HepG2 (cell line): ENCODE measurements around the gene AGMO. TPM values are rescaled to one million over a fixed set of nuclear protein-coding genes. Genes with fewer than 3 reads are reported as not detected.

ENCODE experiments used
- ATAC-seq: fragments of 200-7000 bp; cut with Tn5 transposase; 3 replicates; pipeline ENCODE4 v1.9.1; 2020; ENCODE audit warnings: mild to moderate bottlenecking, moderate library complexity
- BruUV-seq: library from RNA; stranded (reverse); fragments of 400-500 nt; replicated peaks from 2 replicates; lab custom pipeline; 2021; lab: Mats Ljungman, UMichigan
- CTCF ChIA-PET: fragments of 300-600 bp; formaldehyde crosslinking; extraction: SDS; loops from one replicate; lab custom pipeline; 2021; ENCODE audit warnings: low total read pairs, inconsistent platforms, low intra/inter-chr PET ratio; lab: Yijun Ruan, JAX
- POLR2A ChIA-PET: fragments of 350-600 bp; sonication (Branson Sonifier 250); formaldehyde crosslinking; loops from one replicate; lab custom pipeline; 2020; ENCODE audit warnings: antibody characterized with exemption, inconsistent platforms; lab: Yijun Ruan, JAX
- DNase-seq: peaks from one replicate; pipeline ENCODE4 v3.0.0-alpha.2; 2015; ENCODE audit warnings: low spot score
- FAIRE-seq: peaks from 3 replicates; lab custom pipeline; 2011; peaks lifted over from hg19 to GRCh38; lab: Jason Lieb, UNC
- H2AFZ ChIP-seq: one replicate; pipeline ENCODE4 v1.6.1; 2011; ENCODE audit warnings: low read length, inconsistent platforms
- H3K27ac ChIP-seq: fragments of 300-600 bp; 3 replicates; pipeline ENCODE4 v1.8.0; 2011; ENCODE audit warnings: mixed run types, mild to moderate bottlenecking, mixed read lengths, low read length, inconsistent platforms; ENCODE audit not compliant: insufficient read depth; ENCODE audit errors: extremely low read length
- H3K27me3 ChIP-seq, 2 experiments: fragments of 200-600 bp in 1 of 2; 2 replicates in 1 of 2; 3 replicates in 1 of 2; pipeline versions ENCODE4 v1.6.0 to v1.8.0; 2011; ENCODE audit warnings: low read length in 2 of 2, mild to moderate bottlenecking in 2 of 2, moderate library complexity in 2 of 2, inconsistent platforms in 1 of 2; ENCODE audit not compliant: insufficient read depth in 2 of 2, control insufficient read depth in 1 of 2
- H3K36me3 ChIP-seq, 2 experiments: fragments of 200-600 bp in 1 of 2; replicated peaks in 1 of 2; 2 replicates in 1 of 2; 3 replicates in 1 of 2; pipeline versions ENCODE4 v1.5.1 to v1.8.0; 2011; ENCODE audit warnings: low read length in 2 of 2, inconsistent platforms in 1 of 2; ENCODE audit not compliant: insufficient read depth in 2 of 2, control insufficient read depth in 1 of 2
- H3K4me1 ChIP-seq: 2 replicates; pipeline ENCODE4 v1.5.1; 2012; ENCODE audit warnings: low read length, inconsistent platforms; ENCODE audit not compliant: insufficient read depth
- H3K4me2 ChIP-seq: 2 replicates; pipeline ENCODE4 v1.6.0; 2011; ENCODE audit warnings: low read depth, low read length, inconsistent platforms
- H3K4me3 ChIP-seq, 3 experiments: fragments of 200-600 bp in 1 of 3; sonication (generic), shearing (Covaris generic) in 1 of 3; replicated peaks in 1 of 3; 2 replicates each; pipeline ENCODE4 v1.5.1; 2011 to 2016; ENCODE audit warnings: low read length in 3 of 3, inconsistent platforms in 2 of 3, low read depth in 2 of 3, mild to moderate bottlenecking in 2 of 3, control low read depth in 1 of 3, mixed read lengths in 1 of 3; ENCODE audit not compliant: insufficient read depth in 1 of 3
- H3K79me2 ChIP-seq: one replicate; pipeline ENCODE4 v1.6.1; 2011; ENCODE audit warnings: low read length, inconsistent platforms; ENCODE audit not compliant: insufficient read depth
- H3K9ac ChIP-seq: 2 replicates; pipeline ENCODE4 v1.6.0; 2011; ENCODE audit warnings: mild to moderate bottlenecking, low read depth, low read length, inconsistent platforms; ENCODE audit not compliant: insufficient read depth
- H3K9me3 ChIP-seq: 2 replicates; pipeline ENCODE4 v1.5.1; 2012; ENCODE audit warnings: mild to moderate bottlenecking, low read length
- H4K20me1 ChIP-seq: 2 replicates; pipeline ENCODE4 v1.6.0; 2011; ENCODE audit warnings: inconsistent platforms, mild to moderate bottlenecking, low read length, moderate library complexity; ENCODE audit not compliant: insufficient read depth
- CCAR2 ChIP-seq: fragments of 200-400 bp; formaldehyde crosslinking; optimal IDR thresholded peaks from 2 replicates; pipeline ENCODE3; 2018; ENCODE audit warnings: low read depth, mild to moderate bottlenecking, low read length, moderate library complexity
- KLF16 ChIP-seq, 2 experiments: sonication (generic) in 1 of 2; formaldehyde crosslinking in 1 of 2; IDR thresholded peaks; 2 replicates each; pipeline versions ENCODE4 v1.6.1 to v1.8.0; 2016 to 2023; ENCODE audit warnings: missing genetic modification reagents in 2 of 2, missing compliant biosample characterization in 1 of 2
- RXRA ChIP-seq: sonication (generic); formaldehyde crosslinking; IDR thresholded peaks from 2 replicates; pipeline ENCODE4 v1.5.1; 2020; ENCODE audit warnings: missing genetic modification reagents
- SMC3 ChIP-seq: IDR thresholded peaks from 2 replicates; pipeline ENCODE4 v1.6.1; 2011; ENCODE audit warnings: low read length, improper control_type of control experiment
- SP140L ChIP-seq: sonication (generic); formaldehyde crosslinking; IDR thresholded peaks from 2 replicates; pipeline ENCODE4 v1.4.0; 2020; ENCODE audit warnings: missing genetic modification reagents, borderline replicate concordance
- U2AF1 ChIP-seq: fragments of 200-400 bp; formaldehyde crosslinking; optimal IDR thresholded peaks from 2 replicates; pipeline ENCODE3; 2017; ENCODE audit warnings: mild to moderate bottlenecking, low read depth, low read length
- ZNF468 ChIP-seq: sonication (generic); formaldehyde crosslinking; IDR thresholded peaks from 2 replicates; pipeline ENCODE4 v1.8.0; 2022; ENCODE audit warnings: mild to moderate bottlenecking, moderate library complexity, missing genetic modification reagents
- ZNF644 ChIP-seq: IDR thresholded peaks from 2 replicates; pipeline ENCODE4 v1.6.1; 2016; ENCODE audit warnings: low read depth
- ZNF775 ChIP-seq: sonication (generic); formaldehyde crosslinking; IDR thresholded peaks from 2 replicates; pipeline ENCODE4 v1.4.0; 2020; ENCODE audit warnings: missing genetic modification reagents, mild to moderate bottlenecking, moderate library complexity, borderline replicate concordance
- in situ Hi-C: cut with HindIII; loops from 2 replicates; pipeline ENCODE4 v1.10.0; 2017; ENCODE audit warnings: low pct_unique_long_range_greater_than_20kb; ENCODE audit not compliant: extremely low pct_ligation_motif_present
- intact Hi-C: fragments of 100-400 bp; cut with micrococcal nuclease; formaldehyde crosslinking; loops from one replicate; pipeline ENCODE4 v1.10.0; 2022; ENCODE audit not compliant: unreplicated experiment
- polyA plus RNA-seq, 8 experiments: library from polyadenylated mRNA; depleted of rRNA in 3 of 8; stranded (reverse) in 7 of 8; unstranded in 1 of 8; fragments of >200 nt; fragmentation: Illumina TruSeq in 4 of 8; extraction: Trizol in 4 of 8; gene quantifications; 2 replicates each; pipeline versions ENCODE4 v1.2.1 to v1.2.3, GENCODE V29; 2011 to 2016; ENCODE audit warnings: low read depth in 4 of 8, missing spikeins in 1 of 8, mixed read lengths in 1 of 8; ENCODE audit not compliant: insufficient read depth in 1 of 8
- total RNA-seq, 5 experiments: library from RNA; depleted of rRNA; stranded (reverse); fragments of >200 nt; fragmentation: Illumina TruSeq; extraction: Trizol; gene quantifications; 2 replicates each; pipeline ENCODE4 v1.2.3, GENCODE V29; 2016; ENCODE audit warnings: low read depth in 1 of 5
- TF ChIP-seq, protein P1 (sequence below): sonication (generic); formaldehyde crosslinking; conservative IDR thresholded peaks from 2 replicates; pipeline ENCODE4 v1.8.0; 2022; ENCODE audit warnings: low read depth, missing genetic modification reagents
- TF ChIP-seq, protein P2 (sequence below): sonication (generic); formaldehyde crosslinking; conservative IDR thresholded peaks from 2 replicates; pipeline ENCODE4 v1.8.1; 2023; ENCODE audit warnings: missing genetic modification reagents

AGMO gene
- total and polyA plus RNA-seq, 2 of the 13 experiments (the other 11 are each of a cell fraction or from before 2014, with no cell fraction given): 0.22 to 0.50 TPM

DNA sequence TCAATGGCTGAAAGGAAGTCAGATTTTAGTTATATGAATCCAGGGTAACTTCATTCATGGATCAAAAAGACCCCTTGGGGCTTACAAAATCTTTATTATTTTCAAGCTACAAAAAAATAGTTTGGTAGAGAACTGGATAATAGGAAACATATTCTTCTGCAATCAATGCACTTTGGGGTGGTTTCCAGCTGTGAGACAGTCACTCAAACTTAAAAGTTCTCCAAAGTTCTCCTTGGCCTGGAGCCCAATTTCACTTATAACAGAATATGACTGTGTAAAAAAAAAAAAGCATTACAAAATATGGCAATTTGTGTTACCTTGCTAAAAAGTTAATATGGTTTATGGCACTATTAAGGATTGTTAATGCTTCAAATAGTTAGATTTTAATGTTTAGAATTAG, 255.5 kb downstream of the AGMO start:
- Histone ChIP-seq H3K27me3 (no peaks in the 10 kb centered on the region), H3K4me2 (no peak overlapping the region), H2AFZ (no peak overlapping the region), H3K79me2 (no peaks in the 10 kb centered on the region), H3K9ac (no peak overlapping the region), H3K4me1 (no peaks in the 10 kb centered on the region), H3K36me3 (no peaks in the 10 kb centered on the region), H3K9me3 (peaks cover 17% of the 10 kb centered on the region), H3K27ac (no peak overlapping the region), H3K4me3 (no peak overlapping the region), H4K20me1 (no peaks in the 10 kb centered on the region)
- ATAC-seq (no peak), FAIRE-seq (no peak), DNase-seq (no peak)
- no TSS peak for BruUV-seq
- in situ Hi-C loops (loop anchor here (25.0 kb wide), 2 partner anchors 406 to 756 kb away; no protein-coding TSS in a partner anchor), intact Hi-C loops (no loop called here)
- no peak for TF ChIP-seq CCAR2
- no peak for TF ChIP-seq ZNF644 (CRISPR knock-in tag)
- TF ChIP-seq SMC3: no peak
- TF ChIP-seq, protein P1, sequence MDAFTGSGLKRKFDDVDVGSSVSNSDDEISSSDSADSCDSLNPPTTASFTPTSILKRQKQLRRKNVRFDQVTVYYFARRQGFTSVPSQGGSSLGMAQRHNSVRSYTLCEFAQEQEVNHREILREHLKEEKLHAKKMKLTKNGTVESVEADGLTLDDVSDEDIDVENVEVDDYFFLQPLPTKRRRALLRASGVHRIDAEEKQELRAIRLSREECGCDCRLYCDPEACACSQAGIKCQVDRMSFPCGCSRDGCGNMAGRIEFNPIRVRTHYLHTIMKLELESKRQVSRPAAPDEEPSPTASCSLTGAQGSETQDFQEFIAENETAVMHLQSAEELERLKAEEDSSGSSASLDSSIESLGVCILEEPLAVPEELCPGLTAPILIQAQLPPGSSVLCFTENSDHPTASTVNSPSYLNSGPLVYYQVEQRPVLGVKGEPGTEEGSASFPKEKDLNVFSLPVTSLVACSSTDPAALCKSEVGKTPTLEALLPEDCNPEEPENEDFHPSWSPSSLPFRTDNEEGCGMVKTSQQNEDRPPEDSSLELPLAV (CRISPR knock-in tag): no peak
- TF ChIP-seq RXRA (CRISPR knock-in tag): no peak
- TF ChIP-seq ZNF468: no peak
- no peak for TF ChIP-seq SP140L (CRISPR knock-in tag)
- TF ChIP-seq KLF16 (CRISPR knock-in tag; IDR thresholded peaks at IDR 0.05): no peak
- no peak for TF ChIP-seq U2AF1
- TF ChIP-seq ZNF775 (CRISPR knock-in tag): no peak
- TF ChIP-seq, protein P2, sequence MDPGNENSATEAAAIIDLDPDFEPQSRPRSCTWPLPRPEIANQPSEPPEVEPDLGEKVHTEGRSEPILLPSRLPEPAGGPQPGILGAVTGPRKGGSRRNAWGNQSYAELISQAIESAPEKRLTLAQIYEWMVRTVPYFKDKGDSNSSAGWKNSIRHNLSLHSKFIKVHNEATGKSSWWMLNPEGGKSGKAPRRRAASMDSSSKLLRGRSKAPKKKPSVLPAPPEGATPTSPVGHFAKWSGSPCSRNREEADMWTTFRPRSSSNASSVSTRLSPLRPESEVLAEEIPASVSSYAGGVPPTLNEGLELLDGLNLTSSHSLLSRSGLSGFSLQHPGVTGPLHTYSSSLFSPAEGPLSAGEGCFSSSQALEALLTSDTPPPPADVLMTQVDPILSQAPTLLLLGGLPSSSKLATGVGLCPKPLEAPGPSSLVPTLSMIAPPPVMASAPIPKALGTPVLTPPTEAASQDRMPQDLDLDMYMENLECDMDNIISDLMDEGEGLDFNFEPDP (CRISPR knock-in tag): no peak
- CTCF ChIA-PET: no interaction called here
- POLR2A ChIA-PET: no interaction called here
